Activated effector memory CD4-positive, alpha-beta T cell treated with anti-CD3 and anti-CD28 coated beads, Interleukin-2, amount 50 U/mL, for 16 hours (primary cell): ENCODE data around the gene USP9Y.

Source experiments
- DNase-seq: peaks from one replicate; pipeline ENCODE4 v3.0.0-alpha.2; 2020

Gene USP9Y, protein sequence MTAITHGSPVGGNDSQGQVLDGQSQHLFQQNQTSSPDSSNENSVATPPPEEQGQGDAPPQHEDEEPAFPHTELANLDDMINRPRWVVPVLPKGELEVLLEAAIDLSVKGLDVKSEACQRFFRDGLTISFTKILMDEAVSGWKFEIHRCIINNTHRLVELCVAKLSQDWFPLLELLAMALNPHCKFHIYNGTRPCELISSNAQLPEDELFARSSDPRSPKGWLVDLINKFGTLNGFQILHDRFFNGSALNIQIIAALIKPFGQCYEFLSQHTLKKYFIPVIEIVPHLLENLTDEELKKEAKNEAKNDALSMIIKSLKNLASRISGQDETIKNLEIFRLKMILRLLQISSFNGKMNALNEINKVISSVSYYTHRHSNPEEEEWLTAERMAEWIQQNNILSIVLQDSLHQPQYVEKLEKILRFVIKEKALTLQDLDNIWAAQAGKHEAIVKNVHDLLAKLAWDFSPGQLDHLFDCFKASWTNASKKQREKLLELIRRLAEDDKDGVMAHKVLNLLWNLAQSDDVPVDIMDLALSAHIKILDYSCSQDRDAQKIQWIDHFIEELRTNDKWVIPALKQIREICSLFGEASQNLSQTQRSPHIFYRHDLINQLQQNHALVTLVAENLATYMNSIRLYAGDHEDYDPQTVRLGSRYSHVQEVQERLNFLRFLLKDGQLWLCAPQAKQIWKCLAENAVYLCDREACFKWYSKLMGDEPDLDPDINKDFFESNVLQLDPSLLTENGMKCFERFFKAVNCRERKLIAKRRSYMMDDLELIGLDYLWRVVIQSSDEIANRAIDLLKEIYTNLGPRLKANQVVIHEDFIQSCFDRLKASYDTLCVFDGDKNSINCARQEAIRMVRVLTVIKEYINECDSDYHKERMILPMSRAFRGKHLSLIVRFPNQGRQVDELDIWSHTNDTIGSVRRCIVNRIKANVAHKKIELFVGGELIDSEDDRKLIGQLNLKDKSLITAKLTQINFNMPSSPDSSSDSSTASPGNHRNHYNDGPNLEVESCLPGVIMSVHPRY (N-terminal part only)

GRCh38 chrY:12701181-12701695, at the start of gene USP9Y:
Gene USP9Y (plus strand): TSS chrY:12701231. CDS start chrY:12709448, 8,217 bp downstream.
- DNase-seq: no peak

DNA sequence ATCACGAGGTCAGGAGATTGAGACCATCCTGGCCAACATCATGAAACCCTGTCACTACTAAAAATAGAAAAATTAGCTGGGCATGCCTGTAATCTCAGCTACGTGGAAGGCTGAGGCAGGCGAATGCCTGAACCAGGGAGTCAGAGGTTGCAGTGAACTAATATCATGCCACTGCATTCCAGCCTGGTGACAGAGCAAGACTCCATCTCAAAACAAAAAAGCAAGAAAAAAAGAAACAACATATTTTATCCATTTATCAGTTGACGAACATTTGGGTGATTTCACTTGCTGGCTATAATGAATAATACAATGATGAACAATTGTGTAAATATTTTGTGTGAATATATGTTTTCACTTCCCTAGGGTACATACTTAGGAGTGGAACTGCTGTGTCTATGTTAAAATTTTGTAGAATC, 49.4 kb upstream of the USP9Y start:
- no peak for DNase-seq

DNA sequence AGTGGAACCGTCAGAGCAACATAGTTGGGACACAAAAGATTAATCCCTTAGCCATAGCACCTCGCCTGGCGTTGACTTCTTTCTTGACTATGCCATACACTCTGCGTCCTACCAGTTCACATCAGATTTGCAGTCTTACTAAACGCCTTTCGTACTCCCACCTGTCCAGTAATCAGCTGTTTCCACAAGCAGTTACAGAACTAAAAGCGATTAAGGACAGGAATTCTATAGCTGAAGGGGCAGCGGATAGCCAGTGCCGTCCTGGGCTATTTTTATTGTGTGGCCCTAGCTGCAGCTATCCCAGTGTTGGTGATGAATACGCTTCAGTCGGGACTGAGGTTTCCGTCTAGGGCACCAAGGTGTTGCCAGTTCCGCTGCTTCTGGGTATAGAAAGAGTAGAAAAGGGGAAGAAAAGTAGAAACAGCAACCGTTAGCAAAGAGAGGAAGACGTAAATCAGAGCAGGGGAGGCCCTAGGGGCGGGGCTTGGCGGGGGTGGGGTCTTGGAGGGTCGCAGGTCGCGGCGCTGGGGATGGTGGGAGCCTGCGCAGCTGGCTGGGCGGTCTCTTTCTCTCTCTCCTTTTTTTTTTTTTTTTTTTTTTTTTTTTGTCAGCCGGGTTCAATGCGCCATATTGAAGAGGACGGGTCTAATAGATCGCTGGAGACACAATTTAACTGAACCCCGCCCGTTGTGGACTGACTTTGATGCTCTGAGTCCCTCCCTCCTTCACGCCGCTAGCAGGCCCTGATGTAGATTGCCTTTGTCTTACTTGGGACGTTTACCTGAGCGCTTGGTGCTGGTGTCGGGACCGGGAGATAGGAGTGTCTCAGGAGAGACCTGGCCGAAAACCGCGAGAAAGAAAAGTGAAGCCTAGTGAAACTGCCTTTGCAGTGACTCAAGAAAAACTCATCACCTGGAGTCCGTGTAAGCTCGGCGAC, 39.0 kb upstream of the USP9Y start:
- DNase-seq: peak; percentile 89

- peak; percentile 78 for DNase-seq
These were observed 38.1 kb upstream of the USP9Y start for GRCh38 chrY:12662745-12663591.

DNA sequence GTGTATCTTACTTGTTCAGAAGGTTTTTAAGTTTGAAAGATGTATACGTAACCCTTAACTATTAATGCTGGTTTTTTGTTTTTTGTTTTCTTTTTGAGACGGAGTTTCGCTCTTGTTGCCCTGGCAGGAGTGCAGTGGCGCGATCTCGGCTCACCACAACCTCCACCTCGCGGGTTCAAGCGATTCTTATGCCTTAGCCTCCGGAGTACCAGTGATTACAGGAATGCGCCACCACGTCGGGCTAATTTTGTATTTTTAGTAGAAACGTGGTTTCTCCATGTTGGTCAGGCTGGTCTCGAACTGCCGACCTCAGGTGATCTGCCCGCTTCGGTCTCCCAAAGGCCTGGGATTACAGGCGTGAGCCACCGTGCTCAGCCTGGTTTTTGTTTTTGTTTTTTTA, 37.2 kb upstream of the USP9Y start:
- peak; percentile 60 for DNase-seq

DNA sequence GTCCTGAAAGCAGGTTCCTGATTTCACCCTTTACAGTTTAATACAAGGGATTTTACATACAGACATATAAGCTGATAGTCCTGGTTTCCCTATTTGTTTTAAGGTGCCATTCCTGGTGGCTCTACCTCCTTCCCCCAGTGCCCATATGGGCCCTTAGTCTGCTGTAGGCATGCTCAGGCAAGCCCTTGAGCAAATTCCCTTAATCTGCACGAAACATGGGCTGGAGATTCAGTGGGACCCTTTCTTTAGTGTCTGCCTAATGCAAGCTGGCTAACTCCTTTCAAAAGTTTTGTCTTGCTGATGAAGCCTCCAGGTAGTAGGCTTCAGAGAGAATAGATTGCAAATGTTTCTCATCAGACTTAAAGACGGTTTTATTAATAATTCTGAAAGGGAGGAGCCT, 22.9 kb upstream of the USP9Y start:
- no peak for DNase-seq

GRCh38 chrY:12681535-12681934, 19.5 kb upstream of the USP9Y start:
- no peak for DNase-seq

DNA sequence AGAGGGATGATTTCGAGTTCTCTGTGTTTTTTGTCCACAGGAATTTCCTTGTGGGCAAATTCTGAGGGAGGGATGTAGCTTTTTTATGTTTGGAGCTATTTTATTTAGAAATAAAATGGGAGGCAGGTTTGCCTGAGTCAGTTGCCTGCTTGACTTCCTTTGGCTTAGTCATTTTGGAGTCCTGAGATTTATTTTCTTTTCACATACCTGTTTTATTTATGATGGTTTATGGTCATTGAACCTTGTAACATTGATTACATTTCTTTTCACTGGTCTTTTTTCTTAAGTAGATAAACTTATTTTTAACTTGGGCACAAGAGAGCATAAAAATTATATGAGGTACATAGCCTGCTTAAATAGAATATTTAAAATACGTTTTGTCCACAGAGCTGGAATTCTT, 12.7 kb upstream of the USP9Y start:
- no peak for DNase-seq

DNA sequence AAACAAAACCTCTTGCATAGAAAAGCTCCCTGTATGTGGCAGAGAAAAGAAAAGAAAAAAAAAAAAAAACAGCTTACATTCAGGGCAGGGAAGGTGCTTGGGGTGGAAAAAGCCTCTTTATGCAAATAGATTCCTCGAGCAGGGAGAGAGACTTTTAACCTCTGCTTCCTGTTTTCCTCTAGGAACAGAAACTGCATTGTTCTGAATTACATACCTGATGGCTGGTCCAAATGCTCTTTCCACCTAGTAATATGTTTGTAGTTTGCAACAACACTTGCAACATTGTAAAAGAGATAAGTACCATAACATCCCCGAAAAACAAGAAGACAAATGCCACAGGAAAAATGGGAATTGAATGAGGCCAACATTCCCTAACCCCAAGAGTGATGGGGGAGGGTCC, 944 bp upstream of the USP9Y start:
- no peak for DNase-seq

DNA sequence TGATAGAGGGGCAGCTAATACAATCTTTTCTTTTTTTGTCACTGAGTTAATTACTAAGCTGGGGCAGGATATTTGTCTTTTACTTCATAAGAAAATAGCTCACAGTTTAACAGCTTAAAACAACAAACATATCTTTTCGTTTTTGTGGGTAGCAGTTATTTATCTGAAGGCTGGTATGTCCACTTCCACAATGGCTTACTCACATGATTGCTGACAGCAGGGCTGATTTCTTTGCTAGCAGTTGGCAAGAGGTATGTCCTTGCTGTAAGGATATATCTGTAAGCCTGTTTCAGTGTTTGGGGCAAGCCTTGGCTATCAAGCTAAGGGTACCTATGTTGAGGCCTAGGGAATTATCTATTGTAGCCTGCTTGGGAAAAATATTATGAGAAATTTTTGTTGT, 1.1 kb downstream of the USP9Y start:
- no peak for DNase-seq

- DNase-seq: no peak
These were observed 9.4 kb downstream of the USP9Y start for GRCh38 chrY:12710460-12710859.

GRCh38 chrY:12715376-12715775, 14.3 kb downstream of the USP9Y start:
- DNase-seq: no peak

DNA sequence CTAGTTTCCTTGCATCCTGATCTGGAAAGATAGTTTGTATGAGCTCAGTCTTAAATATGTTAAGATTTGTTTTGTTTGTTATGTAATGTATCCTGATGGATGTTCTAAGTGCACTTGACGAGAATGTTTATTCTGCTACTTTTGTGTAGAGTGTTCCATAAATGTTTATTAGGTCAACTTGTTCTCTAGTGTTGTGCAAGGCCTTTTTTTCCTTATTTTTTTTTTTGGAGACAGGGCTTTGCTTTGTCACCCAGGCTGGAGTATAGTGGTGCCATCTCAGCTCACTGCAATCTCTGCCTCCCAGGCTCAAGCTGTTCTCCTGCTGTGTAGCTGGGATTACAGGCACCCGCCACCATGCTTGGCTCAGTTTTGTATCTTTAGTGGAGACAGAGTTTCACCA, 28.7 kb downstream of the USP9Y start:
- DNase-seq: no peak

DNA sequence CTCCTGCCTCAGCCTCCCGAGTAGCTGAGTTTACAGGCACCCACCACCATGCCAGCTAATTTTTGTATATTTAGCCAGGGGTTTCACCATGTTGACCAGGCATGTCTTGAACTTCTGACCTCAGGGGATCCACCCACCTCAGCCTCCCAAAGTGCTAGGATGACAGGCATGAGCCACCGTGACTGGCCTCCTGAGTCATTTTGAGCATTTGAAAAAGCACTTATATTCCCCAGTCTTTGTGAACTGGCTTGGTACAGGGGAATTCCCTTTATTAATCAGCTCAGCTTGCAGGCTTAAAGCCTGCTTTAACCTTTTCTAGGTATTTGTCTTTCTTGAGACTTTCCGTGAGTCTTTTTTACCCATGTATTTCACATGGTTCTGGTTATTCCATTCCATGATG, 32.6 kb downstream of the USP9Y start:
- DNase-seq: peak; percentile 75

- no peak for DNase-seq
These were observed 33.0 kb downstream of the USP9Y start for GRCh38 chrY:12734051-12734450.

DNA sequence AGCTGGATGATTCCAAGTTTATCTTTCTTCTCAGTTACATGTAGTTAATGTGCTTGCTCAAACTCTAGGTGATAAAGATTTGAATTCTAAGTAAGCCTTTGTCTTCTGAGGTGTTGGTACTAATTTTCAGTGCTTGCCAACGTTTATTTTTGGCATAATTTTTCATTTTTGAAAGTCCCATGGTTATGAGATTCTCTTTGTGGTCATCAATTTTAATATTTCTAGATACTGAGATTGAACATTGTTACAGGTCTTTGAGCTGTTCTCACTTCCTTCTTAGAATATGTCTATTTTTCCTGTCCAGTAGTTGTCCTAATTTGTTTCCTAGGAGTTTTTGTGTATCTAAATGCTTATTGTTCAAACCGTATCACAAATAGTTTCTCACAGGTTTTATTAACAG, 40.4 kb downstream of the USP9Y start:
- no peak for DNase-seq

GRCh38 chrY:12742725-12743124, 41.7 kb downstream of the USP9Y start:
- no peak for DNase-seq

DNA sequence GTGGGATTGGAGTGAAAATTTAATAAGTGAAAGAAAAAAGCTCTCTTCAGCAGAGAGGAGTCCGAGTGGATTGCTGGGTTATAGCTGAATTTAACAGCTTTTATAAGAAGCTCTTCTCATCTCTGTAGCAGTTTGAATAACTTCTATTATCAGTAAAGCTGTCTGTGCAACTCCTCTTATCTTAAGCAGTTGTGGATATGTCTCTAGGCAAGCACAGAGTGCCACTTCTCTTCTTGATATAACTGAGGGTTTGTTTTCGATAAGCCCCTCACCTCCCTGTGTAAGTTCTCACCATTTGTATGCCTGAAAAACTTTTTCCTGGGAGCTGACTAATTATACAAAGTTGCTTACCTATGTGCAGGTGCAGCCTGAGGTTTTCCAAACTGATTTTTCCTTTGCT, 43.1 kb downstream of the USP9Y start:
- DNase-seq: no peak

GRCh38 chrY:12749293-12749692, 48.3 kb downstream of the USP9Y start:
- no peak for DNase-seq

GRCh38 chrY:12752856-12753255, 51.8 kb downstream of the USP9Y start:
- DNase-seq: no peak

DNA sequence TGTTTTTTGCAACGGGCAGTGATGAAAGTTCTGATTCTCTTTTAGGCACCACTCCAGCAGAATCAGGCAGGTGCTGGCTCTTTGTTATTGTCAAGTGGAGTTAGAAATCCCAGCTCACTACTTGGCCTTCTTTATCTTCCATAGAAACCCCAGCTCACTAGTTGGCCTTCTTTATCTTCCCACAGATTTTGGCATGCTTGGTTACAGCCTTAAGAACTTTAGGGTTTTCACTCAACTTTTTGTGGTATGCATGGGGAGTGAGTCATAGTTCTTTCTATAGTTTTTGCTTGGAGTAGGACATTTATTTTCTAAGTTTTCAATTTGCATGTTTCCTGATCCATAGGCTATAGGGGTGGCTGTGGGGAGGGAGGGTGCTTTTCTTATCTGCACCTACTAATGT, 55.0 kb downstream of the USP9Y start:
- no peak for DNase-seq
